Activated T-helper 17 cell treated with anti-CD3 and anti-CD28 coated beads, Interleukin-2, amount 50 U/mL, for 72 hours (primary cell): ENCODE data around the gene SPDYE2. TPM values are rescaled to one million over a fixed set of nuclear protein-coding genes. Genes with fewer than 3 reads are reported as not detected.
"Not testable (repeated sequence)": the region's sequence is repeated elsewhere in the genome, so short reads cannot be mapped to it uniquely, and the experiment has no call there.

ENCODE experiments used
- ATAC-seq: fragments of 150-1000 bp; cut with Tn5 transposase; replicated peaks from 2 replicates; pipeline ENCODE4 v1.10.0; 2021; ENCODE audit warnings: mild to moderate bottlenecking, moderate library complexity
- H3K27ac Mint-ChIP-seq: one replicate; pipeline ENCODE4 v1.8.0; 2022; ENCODE audit warnings: mixed read lengths
- H3K27me3 Mint-ChIP-seq: one replicate; pipeline ENCODE4 v1.8.0; 2022; ENCODE audit warnings: mixed read lengths
- H3K36me3 Mint-ChIP-seq: one replicate; pipeline ENCODE4 v1.8.0; 2022; ENCODE audit warnings: low read depth, mild to moderate bottlenecking, mixed read lengths
- H3K4me1 Mint-ChIP-seq: one replicate; pipeline ENCODE4 v1.8.0; 2022; ENCODE audit warnings: mixed read lengths
- H3K4me3 Mint-ChIP-seq: one replicate; pipeline ENCODE4 v1.8.0; 2022; ENCODE audit warnings: mild to moderate bottlenecking, mixed read lengths
- H3K9me3 Mint-ChIP-seq: one replicate; pipeline ENCODE4 v1.8.0; 2022; ENCODE audit warnings: mixed read lengths
- total RNA-seq, 2 donors: library from RNA; stranded (reverse); gene quantifications; one replicate each; pipeline ENCODE4 v1.2.3, GENCODE V29; 2022

Gene SPDYE2
- total RNA-seq, 2 donors from 2014 or later = not detected

- H3K36me3 Mint-ChIP-seq, H3K9me3 Mint-ChIP-seq: not testable (repeated sequence)
These were observed 58.7 kb downstream of the SPDYE2 start for GRCh38 chr7:102609734-102610133.

GRCh38 chr7:102610441-102610840 is 59.4 kb downstream of the SPDYE2 start:
- not testable (repeated sequence) for H3K27me3 Mint-ChIP-seq, H3K4me1 Mint-ChIP-seq, H3K9me3 Mint-ChIP-seq, H3K36me3 Mint-ChIP-seq, H3K4me3 Mint-ChIP-seq, ATAC-seq, H3K27ac Mint-ChIP-seq

More at GRCh38 chr7:102609734-102610133, 58.7 kb downstream of the SPDYE2 start:
- not testable (repeated sequence) for H3K27me3 Mint-ChIP-seq, H3K4me3 Mint-ChIP-seq, ATAC-seq, H3K27ac Mint-ChIP-seq, H3K4me1 Mint-ChIP-seq

GRCh38 chr7:102611013-102611674 is 60.1 kb downstream of the SPDYE2 start:
- H3K27ac Mint-ChIP-seq = not testable (repeated sequence)

GRCh38 chr7:102611675-102612325 is 60.8 kb downstream of the SPDYE2 start:
- H3K36me3 Mint-ChIP-seq, H3K27ac Mint-ChIP-seq, H3K4me1 Mint-ChIP-seq, ATAC-seq, H3K27me3 Mint-ChIP-seq, H3K9me3 Mint-ChIP-seq, H3K4me3 Mint-ChIP-seq: not testable (repeated sequence)

More at GRCh38 chr7:102611013-102611674, 60.1 kb downstream of the SPDYE2 start:
- not testable (repeated sequence) for H3K36me3 Mint-ChIP-seq, H3K4me1 Mint-ChIP-seq, H3K9me3 Mint-ChIP-seq, H3K4me3 Mint-ChIP-seq, H3K27me3 Mint-ChIP-seq
- ATAC-seq = peak; percentile 56

Other genes with a start within 250 kb of the SPDYE2 start
- gene SPDYE6, start 194.8 kb upstream of the SPDYE2 start, total RNA-seq = not detected
- gene PRKRIP1, start 154.9 kb upstream of the SPDYE2 start, total RNA-seq = 10 to 100 TPM; 41.7 to 76.6 TPM
- 10 to 100 TPM; 30.4 to 54.9 TPM for gene ORAI2, start 117.7 kb upstream of the SPDYE2 start, total RNA-seq
- 1 to 10 TPM; 9.0 to 9.2 TPM for gene ALKBH4, start 86.4 kb upstream of the SPDYE2 start, total RNA-seq
- 10 to 100 TPM; 14.8 to 20.6 TPM for gene LRWD1, start 86.2 kb upstream of the SPDYE2 start, total RNA-seq
- 10 to 100 TPM; 63.5 to 74.2 TPM for gene POLR2J, start 72.3 kb upstream of the SPDYE2 start, total RNA-seq
- 10 to 100 TPM; 14.1 to 23.3 TPM for gene RASA4B, start 33.4 kb upstream of the SPDYE2 start, total RNA-seq
- gene UPK3BL2, start 7.5 kb upstream of the SPDYE2 start, total RNA-seq = 10 to 100 TPM; 21.4 to 45.7 TPM
- gene POLR2J3, start 21.4 kb downstream of the SPDYE2 start, total RNA-seq = 100 to 1,000 TPM in 1 of 2 donors, 10 to 100 TPM in 1; 76.6 to 101 TPM
- 10 to 100 TPM; 29.6 to 62.9 TPM for gene RASA4, start 65.5 kb downstream of the SPDYE2 start, total RNA-seq
- gene UPK3BL1, start 91.6 kb downstream of the SPDYE2 start, total RNA-seq = 10 to 100 TPM; 37.5 to 55.6 TPM
- not detected for gene SPDYE2B, start 99.1 kb downstream of the SPDYE2 start, total RNA-seq
- 10 to 100 TPM; 25.9 to 34.1 TPM for gene POLR2J2, start 120.4 kb downstream of the SPDYE2 start, total RNA-seq
- 10 to 100 TPM in 1 of 2 donors, 1 to 10 TPM in 1; 8.7 to 11.3 TPM for gene FAM185A, start 197.8 kb downstream of the SPDYE2 start, total RNA-seq